GM21528 (cell line): ENCODE data around the gene CDK18.
A peak's percentile ranks its signal among the peaks of the same experiment; 100 is the strongest.

Source experiments
- ATAC-seq: cut with Tn5 transposase; IDR thresholded peaks from one replicate; pipeline ENCODE4 v1.9.1; 2021; ENCODE audit warnings: mild to moderate bottlenecking, moderate library complexity; ENCODE audit not compliant: unreplicated experiment, low FRiP score

Gene CDK18

DNA sequence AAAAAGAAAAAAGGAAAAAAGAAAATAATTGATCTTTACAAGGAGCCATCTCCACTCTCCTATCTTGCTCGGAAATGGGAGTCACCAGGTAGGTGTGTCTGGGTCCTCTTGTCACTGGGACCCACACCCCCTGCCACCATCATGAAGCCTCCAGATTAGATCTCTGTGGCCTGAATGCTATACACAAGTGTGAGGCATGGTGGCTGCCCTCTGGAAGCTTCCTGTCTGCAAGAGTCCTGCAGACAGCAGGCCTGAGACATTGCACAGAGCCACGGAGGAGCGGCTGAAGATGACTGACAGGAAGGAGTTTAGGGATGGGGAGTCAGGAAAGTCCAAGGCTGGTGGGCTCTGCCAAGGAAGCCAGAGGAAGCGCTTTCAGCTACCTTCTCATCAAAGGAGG is 16.2 kb downstream of the CDK18 start:
- ATAC-seq = no peak

DNA sequence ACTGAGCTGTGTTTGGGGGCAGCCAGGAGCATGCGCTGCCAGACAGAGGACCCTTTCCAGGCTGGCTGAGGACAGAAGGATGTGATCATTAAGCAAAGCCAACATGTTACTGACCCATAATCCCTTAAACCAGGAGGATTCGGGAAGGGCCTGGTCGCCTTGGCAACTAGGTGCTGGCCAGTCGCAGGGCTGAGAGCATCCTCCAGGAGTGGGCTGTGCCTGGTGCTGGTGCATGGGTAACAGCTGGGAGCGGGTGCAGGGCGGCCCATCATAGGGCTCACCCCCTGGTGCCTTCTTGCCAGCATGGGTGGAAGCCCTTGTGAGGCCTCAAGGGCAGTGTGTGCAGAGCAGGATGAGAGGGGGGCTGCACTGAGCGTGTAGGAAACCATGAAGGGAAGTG is 17.2 kb downstream of the CDK18 start:
- ATAC-seq = no peak

DNA sequence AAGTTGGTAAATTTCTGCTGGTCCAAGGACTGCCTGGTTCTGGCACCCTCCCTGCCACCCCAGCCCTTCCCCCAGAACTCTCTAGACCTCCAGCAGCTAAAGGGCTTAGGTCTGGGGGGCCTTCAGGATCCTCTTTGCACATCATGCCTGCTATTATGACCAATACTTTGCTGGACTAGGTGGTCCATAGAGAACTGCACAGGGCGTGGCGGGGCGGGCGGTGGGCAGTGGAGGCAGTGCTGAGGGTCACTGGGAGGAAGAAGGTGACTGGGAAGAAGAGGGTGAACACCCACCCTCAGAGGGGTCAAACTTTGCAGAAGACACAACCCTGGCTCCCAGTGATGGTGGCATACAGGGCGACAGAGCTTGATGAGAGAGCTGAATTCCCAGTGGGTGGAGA is 18.2 kb downstream of the CDK18 start:
- no peak for ATAC-seq

DNA sequence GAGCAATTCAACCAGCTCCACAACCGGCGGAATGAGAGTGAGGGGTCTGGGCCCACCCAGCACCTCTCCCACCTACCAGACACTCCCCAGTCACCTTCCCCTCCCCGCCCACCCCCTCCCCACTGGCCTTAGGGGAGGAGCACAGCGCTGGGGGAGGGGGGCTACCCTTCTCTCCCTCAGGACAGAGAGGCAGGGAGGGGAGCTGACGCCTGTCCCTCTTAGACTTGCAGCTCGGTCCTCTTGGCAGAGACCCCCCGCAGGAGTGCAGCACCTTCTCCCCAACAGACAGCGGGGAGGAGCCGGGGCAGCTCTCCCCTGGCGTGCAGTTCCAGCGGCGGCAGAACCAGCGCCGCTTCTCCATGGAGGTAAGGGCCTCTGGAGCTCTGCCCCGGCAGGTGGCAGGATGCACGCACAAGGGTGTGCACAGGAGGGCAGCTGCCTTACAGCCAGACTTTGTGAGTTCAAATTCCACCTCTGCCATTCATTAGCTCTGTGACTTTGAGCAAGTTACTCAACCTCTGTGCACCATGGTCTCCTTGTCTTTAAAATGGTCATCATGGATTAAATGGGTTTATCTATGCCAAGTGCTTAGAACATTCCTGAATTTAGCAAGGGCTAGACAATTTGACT is 18.9 kb downstream of the CDK18 start:
- no peak for ATAC-seq

DNA sequence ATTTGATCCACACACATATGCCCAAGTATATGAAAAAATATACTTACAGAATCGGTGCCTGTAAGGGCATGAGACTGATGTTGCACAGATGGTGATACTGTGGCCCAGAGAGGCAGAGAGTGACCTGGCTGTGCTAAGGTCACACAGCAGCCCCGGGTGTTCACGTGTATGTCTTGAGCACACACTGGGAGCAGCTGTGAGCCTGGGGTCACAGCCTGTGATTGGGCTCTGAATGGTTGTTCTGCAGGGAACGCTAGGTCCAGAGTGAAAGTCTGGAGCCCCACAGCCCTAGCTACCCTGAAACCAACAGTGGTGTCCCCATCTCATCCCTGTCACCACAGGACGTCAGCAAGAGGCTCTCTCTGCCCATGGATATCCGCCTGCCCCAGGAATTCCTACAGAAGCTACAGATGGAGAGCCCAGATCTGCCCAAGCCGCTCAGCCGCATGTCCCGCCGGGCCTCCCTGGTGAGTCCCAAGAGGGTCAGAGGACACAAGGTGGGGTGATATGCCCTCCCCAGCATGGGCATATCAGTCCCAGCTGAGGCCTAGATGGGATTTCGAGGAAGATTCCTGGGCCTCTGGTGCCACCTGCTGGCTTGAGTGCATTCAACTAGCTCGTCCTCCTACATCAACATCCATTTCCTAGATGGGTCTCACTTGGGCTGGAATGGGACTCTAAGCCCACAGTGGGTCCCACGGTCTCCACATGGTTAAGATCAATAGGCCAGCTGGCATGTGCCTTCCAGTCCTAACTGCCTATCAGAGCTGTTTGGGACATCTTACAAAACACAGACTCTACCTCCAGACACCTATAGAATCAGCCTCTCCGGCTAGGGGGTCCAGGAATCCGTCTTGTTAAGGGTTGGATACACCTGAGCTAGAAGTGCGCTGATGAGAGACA is 19.7 kb downstream of the CDK18 start:
- ATAC-seq = no peak

DNA sequence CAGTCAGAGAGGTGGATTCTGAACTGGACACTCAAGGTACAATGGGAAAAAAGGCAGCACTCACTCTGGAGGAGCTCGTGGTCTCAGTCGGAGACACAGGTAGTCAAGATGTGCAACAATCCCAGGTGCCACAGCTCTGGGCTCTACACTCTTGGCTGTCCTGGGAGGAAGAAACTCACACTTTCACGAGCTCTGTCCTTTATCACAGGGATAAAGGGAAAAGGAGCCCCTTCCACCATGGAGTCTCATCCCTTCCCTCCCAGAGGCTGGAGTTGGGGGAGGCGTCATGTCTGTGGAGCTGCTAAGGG is 20.3 kb downstream of the CDK18 start:
- ATAC-seq = no peak

DNA sequence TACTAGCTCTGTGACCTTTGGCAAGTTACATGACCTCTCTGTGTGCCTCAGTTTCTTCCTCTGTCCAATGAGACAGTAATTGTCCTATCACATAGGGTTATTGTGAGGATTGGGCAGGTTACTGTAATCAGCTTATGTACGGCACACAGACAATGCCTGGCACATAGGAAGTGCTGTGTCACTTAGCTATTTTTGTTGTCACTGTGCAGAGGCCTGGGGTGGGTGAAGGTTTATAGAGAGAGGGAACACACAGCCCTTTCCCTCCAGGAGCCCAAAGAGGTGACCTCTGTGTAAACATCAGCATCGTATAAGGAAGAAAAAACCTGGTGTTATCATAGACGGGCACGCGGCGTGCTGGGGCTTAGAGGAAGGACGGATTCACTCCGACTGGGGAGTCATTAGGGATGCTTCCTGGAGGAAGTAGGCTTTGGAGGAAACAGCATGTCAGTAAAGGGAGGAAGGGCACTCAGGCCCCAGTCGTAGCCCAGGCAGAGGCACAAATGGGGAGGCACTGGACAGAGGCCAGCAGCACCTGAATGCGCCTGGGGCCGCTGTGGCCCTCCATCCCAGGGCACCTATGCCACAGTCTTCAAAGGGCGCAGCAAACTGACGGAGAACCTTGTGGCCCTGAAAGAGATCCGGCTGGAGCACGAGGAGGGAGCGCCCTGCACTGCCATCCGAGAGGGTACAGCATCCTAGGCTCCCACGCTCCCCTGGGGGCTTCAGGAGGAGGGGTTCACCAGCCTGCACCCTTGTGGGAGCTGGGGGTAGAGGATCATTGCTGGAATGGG is 21.2 kb downstream of the CDK18 start:
- ATAC-seq = no peak

DNA sequence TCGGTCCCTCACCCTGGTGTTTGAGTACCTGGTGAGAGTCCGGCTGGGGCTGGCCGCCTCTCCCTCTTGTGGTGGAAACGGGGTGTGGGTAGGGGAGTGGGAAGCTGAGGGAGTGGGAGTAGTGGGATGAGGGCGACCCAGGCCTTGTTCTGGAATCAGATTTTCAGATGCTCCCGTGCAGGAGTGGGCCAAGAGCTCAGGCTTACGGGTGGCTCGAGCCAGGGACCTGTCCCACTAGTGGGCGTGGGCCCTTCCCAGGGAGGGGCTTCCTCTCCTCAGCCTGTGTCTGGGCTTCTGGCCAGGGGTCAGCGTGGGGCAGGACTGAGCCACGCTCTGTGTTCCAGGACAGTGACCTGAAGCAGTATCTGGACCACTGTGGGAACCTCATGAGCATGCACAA is 22.0 kb downstream of the CDK18 start:
- no peak for ATAC-seq

DNA sequence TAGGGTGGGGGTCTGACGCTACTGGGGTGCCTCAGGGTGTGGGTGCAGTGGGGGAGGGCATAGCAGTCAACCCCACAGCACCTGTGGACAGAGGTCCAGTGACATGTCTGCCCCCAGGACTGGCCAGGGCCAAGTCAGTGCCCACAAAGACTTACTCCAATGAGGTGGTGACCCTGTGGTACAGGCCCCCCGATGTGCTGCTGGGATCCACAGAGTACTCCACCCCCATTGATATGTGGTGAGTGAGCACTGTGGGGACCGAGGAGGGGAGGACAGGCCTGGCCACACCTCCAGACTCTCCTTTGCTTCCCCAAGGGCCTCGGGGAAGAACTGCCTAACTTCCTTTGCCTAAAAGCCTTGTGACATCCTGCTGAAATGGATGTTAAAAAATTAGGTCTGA is 23.5 kb downstream of the CDK18 start:
- no peak for ATAC-seq

DNA sequence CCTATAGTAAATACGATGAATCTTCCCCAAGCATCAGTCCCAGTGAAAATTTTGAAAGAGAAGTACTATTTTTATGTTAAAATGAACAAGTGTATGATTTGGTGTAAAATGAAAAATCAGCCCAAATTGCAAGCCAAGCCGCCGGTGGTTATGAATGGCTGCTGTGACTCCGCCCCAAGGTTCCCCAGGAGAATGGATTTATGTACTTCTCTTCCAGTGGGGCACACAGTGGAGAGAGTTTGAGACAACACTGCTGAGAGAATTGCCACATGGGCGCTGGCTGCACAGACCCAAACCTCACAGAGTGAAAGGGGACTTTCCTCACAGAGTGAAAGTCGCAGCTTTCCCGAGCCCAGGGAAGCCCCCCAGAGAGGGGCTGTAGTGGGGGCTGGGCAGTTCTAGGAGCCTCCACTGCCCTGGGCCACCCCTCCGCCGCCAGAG is 24.0 kb downstream of the CDK18 start:
- no peak for ATAC-seq

DNA sequence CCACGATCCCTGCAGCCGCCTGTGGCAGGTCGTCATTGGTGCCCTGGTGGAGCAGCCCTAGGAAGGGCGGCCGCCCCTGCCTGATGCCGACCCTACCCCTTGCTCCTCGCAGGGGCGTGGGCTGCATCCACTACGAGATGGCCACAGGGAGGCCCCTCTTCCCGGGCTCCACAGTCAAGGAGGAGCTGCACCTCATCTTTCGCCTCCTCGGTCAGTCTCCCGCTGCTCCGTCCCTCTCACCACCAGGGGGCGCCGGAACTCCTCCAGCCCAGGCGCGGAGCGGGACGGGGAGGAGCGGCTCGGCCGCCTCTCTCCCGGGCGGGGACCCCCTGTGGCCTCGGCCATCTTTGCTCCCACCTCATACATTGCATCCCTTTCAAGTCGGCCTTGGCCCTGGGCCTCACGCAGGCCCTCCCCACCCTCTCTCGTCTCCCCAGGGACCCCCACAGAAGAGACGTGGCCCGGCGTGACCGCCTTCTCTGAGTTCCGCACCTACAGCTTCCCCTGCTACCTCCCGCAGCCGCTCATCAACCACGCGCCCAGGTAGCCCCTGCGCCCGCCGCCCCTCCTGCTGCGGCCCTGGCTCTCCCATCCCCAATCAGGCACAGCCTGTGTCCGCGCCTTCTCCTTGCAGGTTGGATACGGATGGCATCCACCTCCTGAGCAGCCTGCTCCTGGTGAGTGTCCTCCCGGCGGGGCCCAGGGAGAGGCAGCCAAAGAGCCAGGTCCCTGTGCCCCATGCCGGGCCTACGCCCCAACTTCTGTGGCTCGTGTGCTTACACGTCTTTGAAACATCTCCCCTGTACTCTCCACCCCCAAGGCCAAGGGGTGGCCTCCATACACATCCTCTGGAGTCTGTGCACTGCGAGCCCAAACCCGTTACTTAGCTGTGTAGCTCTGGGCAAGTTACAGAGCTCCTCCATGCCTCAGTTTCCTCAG is 24.7 kb downstream of the CDK18 start:
- ATAC-seq = peak; percentile 61

DNA sequence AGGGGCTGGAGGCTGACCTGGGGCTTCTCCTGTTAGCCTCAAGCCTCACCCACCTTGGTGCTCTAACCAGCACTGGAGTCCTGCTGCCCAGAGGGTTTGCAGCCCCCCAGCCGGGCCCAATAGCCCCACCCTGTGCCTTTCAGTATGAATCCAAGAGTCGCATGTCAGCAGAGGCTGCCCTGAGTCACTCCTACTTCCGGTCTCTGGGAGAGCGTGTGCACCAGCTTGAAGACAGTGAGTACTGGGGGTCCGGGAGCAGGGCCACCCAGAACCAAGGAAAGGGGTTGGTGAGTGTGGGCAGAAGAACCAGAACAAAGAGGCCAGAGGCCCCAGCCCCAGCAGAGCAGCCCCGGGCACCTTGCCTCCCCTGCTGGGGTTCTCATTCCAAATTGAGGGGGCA is 25.6 kb downstream of the CDK18 start:
- ATAC-seq = no peak

DNA sequence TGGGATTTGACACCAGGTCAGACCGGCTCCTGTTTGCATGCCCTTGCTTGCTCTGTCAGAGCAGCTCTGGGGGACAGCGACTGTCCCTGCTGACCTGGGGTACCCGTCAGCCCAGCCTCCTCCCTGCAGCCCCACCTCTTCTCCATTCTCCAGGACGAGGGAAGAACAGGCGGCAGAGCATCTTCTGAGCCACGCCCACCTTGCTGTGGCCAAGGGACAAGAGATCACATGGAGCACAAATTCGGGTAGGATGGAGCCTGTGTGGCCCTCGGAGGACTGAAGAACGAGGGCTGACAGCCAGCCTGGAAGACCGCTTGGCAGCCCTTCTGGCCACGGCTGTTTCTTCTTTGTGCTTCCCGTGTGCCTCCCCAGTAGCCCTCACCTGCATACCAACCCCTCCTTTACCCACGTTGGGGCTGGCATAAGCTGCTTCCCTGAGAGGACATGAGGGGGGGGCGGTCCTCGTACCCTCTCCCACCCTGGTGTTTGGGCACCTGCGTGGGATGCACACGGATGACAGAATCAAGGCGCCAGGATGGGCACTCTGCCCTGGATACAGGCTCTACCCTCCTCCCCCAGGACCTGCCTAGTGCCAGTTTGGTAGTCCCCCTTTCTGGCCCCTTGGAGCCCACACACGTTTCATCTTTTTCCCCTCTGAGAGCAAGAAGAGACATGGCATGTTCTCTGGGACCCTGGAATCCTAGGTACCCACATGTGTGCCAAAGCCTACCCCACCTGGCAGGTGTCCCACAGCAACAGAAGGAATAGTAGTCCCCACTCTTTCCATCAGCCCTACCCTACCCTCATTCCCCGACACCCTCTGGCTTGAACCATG is 26.9 kb downstream of the CDK18 start:
- ATAC-seq = no peak

DNA sequence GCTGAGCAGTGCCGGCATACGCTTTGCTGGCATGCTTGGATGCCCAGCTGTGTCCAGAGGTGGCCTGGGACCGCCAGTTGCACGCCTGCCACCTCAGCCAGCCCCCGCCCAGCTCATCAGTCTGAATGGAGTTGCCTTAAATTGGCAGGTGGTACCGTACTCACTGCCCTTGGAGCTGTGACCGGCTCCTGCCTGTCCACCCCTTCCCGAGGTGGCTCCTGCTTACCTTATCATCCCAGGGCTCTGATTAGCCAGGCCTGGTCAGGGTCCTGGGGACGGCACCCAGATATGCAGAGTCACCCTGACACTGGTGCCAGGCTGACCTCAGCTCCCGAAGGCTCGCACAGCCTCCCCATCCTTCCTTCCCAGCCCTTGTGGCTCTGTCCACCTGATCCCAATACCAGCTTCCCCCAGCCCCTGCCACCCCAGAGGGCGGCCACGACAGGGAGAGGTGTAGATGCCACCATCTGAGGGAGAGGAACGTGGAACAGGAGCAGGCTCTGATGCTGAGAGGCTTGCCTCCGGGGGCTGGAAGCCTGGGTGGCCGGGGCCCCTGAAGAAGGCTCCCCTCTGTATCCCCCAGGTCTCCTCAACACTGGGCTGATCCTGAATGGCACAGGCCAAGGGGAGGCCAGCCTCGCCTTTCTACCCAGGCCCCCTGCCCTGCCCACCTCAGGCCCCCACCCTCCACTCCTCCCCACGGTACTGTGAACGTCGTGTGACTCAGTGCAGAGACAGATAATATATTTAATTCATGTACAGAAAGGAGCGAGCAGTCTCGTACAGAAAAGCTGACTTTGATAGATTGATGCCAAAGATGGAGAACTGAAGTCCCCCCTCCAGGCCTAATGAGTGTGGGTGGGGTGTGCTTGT is 27.8 kb downstream of the CDK18 start:
- no peak for ATAC-seq

DNA sequence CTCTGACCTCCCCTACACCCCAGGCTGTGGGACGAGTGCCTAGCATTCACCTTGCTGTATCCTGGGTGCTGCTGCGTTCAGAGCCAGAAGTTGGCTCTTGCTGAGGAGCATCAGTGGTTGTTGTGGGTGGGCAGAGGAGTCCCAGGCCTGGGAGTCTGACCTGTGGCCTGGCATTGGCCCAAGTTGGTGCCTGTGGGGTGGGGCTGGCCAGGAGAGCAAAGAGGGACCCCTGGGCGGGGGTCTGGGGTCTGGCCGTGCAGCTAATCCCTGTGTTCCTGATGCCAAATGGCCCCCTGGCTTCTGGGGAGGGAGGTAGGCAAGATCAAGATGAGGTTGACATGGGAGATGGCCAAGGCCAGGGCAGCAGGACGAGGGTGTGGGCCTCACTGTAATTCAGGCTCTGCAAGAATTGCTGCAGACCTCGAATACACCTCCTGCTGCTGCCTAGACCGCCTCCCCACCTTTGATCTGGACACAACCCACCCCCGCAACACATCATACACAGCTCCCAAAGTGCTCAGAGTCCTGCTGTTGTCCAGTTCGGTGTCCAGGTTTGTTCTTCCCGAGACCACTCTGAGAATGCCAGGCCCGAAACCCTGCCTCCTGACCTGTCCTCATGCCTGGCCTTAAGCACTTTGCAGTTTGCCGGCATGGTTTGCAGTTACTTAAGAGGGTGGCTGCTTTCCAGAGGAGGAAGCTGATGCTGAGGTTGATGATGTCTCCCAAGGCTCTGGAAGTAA is 28.7 kb downstream of the CDK18 start:
- no peak for ATAC-seq

DNA sequence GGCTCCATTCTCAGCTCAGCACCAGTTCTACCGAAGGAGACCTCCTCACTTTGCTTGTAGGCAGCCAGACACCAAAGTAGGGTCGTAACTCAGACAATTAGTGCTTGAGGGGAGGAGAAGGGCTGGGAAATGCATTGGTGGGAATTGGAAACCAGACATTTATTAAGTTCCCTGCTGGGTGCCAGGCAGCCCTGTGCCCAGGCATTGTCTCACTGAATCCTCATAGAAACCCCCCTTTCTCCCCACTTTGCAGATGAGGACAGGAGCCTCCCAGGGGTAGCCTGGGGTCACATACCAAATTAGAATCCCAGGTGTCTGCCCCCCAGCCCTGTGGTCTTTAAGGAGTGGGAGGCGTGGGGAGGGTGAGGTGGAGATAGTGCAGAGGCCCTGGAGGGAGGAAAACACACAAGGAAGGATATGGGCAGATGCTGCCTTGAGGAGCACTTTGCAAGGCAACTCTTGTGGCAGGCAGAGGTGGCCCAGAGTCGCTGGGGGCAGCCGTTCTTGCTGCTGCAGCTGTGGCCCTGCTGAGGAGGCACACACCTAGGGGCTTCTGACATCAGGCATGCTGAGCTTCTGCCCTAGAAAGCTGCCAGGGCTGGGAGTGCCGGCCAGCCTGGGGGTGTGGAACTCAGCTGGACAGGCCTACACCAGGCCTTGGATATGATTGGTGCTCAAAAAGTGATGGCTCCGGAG is 29.4 kb downstream of the CDK18 start:
- ATAC-seq = no peak

DNA sequence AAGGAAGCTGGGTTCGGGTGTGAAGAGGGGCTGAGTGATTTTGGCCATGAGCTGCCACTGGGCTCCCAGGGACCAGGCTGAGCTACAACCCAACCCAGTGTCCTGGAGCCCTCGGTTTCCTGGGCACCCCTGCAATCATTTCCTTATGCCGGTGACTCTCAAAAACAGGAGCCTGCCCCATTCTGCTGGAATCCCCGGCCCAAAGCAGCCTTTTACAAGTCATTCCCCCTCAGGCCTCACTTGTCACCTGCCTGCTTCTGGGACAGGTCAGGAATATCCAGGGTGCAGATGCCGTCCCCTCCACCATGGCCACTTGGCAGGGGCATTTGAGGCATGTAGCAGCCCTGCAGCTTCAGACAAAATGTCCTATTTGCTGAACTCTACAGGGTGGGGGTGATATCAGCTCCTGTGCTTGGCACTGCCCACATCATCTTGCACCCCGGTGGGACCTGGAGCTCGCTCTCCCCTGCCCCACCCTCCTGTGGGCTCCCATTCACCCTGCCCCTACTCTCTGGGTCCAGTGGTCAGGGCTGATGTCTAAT is 30.0 kb downstream of the CDK18 start:
- no peak for ATAC-seq
